ENCODE data around the gene TM4SF18.
A peak's percentile ranks its signal among the peaks of the same experiment; 100 is the strongest.

Gene TM4SF18

GRCh38 chr3:149314807-149315578 lies 18.4 kb downstream of the TM4SF18 start:
- Histone ChIP-seq H2BK120ac (ENCODE audit: insufficient read depth, low read length, poor library complexity) (no peak overlapping the region), H3K4me1 (ENCODE audit: control insufficient read depth in 1 of 2, insufficient read depth in 2 of 2, low read length in 2 of 2) (no peaks in the 10 kb centered on the region), H3K27me3 (ENCODE audit: insufficient read depth, low read length) (no peaks in the 10 kb centered on the region), H3K18ac (ENCODE audit: low read length) (no peak overlapping the region), H2BK5ac (ENCODE audit: low read depth, low read length, poor library complexity) (no peak overlapping the region), H4K91ac (ENCODE audit: low read depth, low read length) (no peak overlapping the region), H2AFZ (ENCODE audit: insufficient read depth, low read length, poor library complexity) (no peak overlapping the region), H4K8ac (ENCODE audit: low read depth, low read length) (no peak overlapping the region), H3K4me3 (ENCODE audit: low read depth, low read length) (no peak overlapping the region), H3K27ac (ENCODE audit: low read depth, low read length) (no peak overlapping the region), H3K79me1 (ENCODE audit: low read length) (no peaks in the 10 kb centered on the region), H3K4me2 (ENCODE audit: low read length) (no peak overlapping the region), H3K14ac (ENCODE audit: low read length) (no peak overlapping the region), H2AK5ac (ENCODE audit: low read length) (no peak overlapping the region), H4K12ac (ENCODE audit: low read depth, low read length) (no peak overlapping the region), H2BK12ac (ENCODE audit: low read length) (no peak overlapping the region), H3K79me2 (ENCODE audit: control insufficient read depth, insufficient read depth, low read length, poor library complexity) (peaks cover 1% of the 10 kb centered on the region), H3K9ac (ENCODE audit: low read length) (no peak overlapping the region), H3K9me3 (ENCODE audit: insufficient read depth, low read depth, low read length) (no peaks in the 10 kb centered on the region), H3K4ac (ENCODE audit: low read depth, low read length) (no peak overlapping the region), H3K36me3 (ENCODE audit: control insufficient read depth in 1 of 2, insufficient read depth in 2 of 2, low read length in 2 of 2) (no peaks in the 10 kb centered on the region), H3K23ac (ENCODE audit: low read length) (no peak overlapping the region)
- no CpG with 5 or more reads among the region's 7 CpGs for WGBS (ENCODE audit: extremely low coverage, insufficient coverage, insufficient read length)
- DNase-seq = no peak

GRCh38 chr3:149313542-149313941 lies 19.9 kb downstream of the TM4SF18 start:
- Histone ChIP-seq H3K4ac (ENCODE audit: low read depth, low read length) (no peak overlapping the region), H2BK5ac (ENCODE audit: low read depth, low read length, poor library complexity) (no peak overlapping the region), H3K23ac (ENCODE audit: low read length) (no peak overlapping the region), H2AK5ac (ENCODE audit: low read length) (no peak overlapping the region), H3K27me3 (ENCODE audit: insufficient read depth, low read length) (no peaks in the 10 kb centered on the region), H3K14ac (ENCODE audit: low read length) (no peak overlapping the region), H3K36me3 (ENCODE audit: control insufficient read depth in 1 of 2, insufficient read depth in 2 of 2, low read length in 2 of 2) (no peaks in the 10 kb centered on the region), H4K8ac (ENCODE audit: low read depth, low read length) (no peak overlapping the region), H4K91ac (ENCODE audit: low read depth, low read length) (no peak overlapping the region), H3K9ac (ENCODE audit: low read length) (no peak overlapping the region), H2BK12ac (ENCODE audit: low read length) (no peak overlapping the region), H3K4me1 (ENCODE audit: control insufficient read depth in 1 of 2, insufficient read depth in 2 of 2, low read length in 2 of 2) (peaks cover 0 to 2% of the 10 kb centered on the region in 2 experiments), H2BK120ac (ENCODE audit: insufficient read depth, low read length, poor library complexity) (no peak overlapping the region), H3K4me2 (ENCODE audit: low read length) (no peak overlapping the region), H3K79me2 (ENCODE audit: control insufficient read depth, insufficient read depth, low read length, poor library complexity) (peaks cover 1% of the 10 kb centered on the region), H4K12ac (ENCODE audit: low read depth, low read length) (no peak overlapping the region), H3K27ac (ENCODE audit: low read depth, low read length) (no peak overlapping the region), H3K4me3 (ENCODE audit: low read depth, low read length) (no peak overlapping the region), H3K9me3 (ENCODE audit: insufficient read depth, low read depth, low read length) (no peaks in the 10 kb centered on the region), H3K18ac (ENCODE audit: low read length) (no peak overlapping the region), H2AFZ (ENCODE audit: insufficient read depth, low read length, poor library complexity) (no peak overlapping the region), H3K79me1 (ENCODE audit: low read length) (no peaks in the 10 kb centered on the region)
- WGBS (ENCODE audit: extremely low coverage, insufficient coverage, insufficient read length) = no CpG with 5 or more reads among the region's 1 CpG
- no peak for DNase-seq

GRCh38 chr3:149310796-149311534 lies 22.5 kb downstream of the TM4SF18 start:
- no peak overlapping the region for H3K14ac ChIP-seq (ENCODE audit: low read length)
- no peak overlapping the region for H3K4me3 ChIP-seq (ENCODE audit: low read depth, low read length)
- peaks cover 1% of the 10 kb centered on the region for H3K79me2 ChIP-seq (ENCODE audit: control insufficient read depth, insufficient read depth, low read length, poor library complexity)
- no peak overlapping the region for H4K8ac ChIP-seq (ENCODE audit: low read depth, low read length)
- H3K79me1 ChIP-seq (ENCODE audit: low read length) = no peaks in the 10 kb centered on the region
- H2BK12ac ChIP-seq (ENCODE audit: low read length) = no peak overlapping the region
- H3K27ac ChIP-seq (ENCODE audit: low read depth, low read length) = no peak overlapping the region
- H4K91ac ChIP-seq (ENCODE audit: low read depth, low read length) = no peak overlapping the region
- no peak overlapping the region for H3K4me2 ChIP-seq (ENCODE audit: low read length)
- H3K4ac ChIP-seq (ENCODE audit: low read depth, low read length) = no peak overlapping the region
- H2AFZ ChIP-seq (ENCODE audit: insufficient read depth, low read length, poor library complexity) = no peak overlapping the region
- no peak for DNase-seq
- H2AK5ac ChIP-seq (ENCODE audit: low read length) = no peak overlapping the region
- no peak overlapping the region for H3K18ac ChIP-seq (ENCODE audit: low read length)
- H3K27me3 ChIP-seq (ENCODE audit: insufficient read depth, low read length) = no peaks in the 10 kb centered on the region
- H3K36me3 ChIP-seq (ENCODE audit: control insufficient read depth in 1 of 2, insufficient read depth in 2 of 2, low read length in 2 of 2) = no peaks in the 10 kb centered on the region
- WGBS (ENCODE audit: extremely low coverage, insufficient coverage, insufficient read length) = no CpG with 5 or more reads among the region's 7 CpGs
- no peaks in the 10 kb centered on the region for H3K9me3 ChIP-seq (ENCODE audit: insufficient read depth, low read depth, low read length)
- peak overlapping the region; percentile 42 for H3K9ac ChIP-seq (ENCODE audit: low read length)
- H2BK5ac ChIP-seq (ENCODE audit: low read depth, low read length, poor library complexity) = no peak overlapping the region
- H3K23ac ChIP-seq (ENCODE audit: low read length) = no peak overlapping the region
- no peak overlapping the region for H2BK120ac ChIP-seq (ENCODE audit: insufficient read depth, low read length, poor library complexity)
- no peak overlapping the region for H4K12ac ChIP-seq (ENCODE audit: low read depth, low read length)
- peaks cover 2% of the 10 kb centered on the region in 2 experiments for H3K4me1 ChIP-seq (ENCODE audit: control insufficient read depth in 1 of 2, insufficient read depth in 2 of 2, low read length in 2 of 2)

GRCh38 chr3:149307435-149307783 lies 26.0 kb downstream of the TM4SF18 start:
- H3K9me3 ChIP-seq (ENCODE audit: insufficient read depth, low read depth, low read length) = no peaks in the 10 kb centered on the region
- DNase-seq = no peak
- no peak overlapping the region for H2BK12ac ChIP-seq (ENCODE audit: low read length)
- H3K4ac ChIP-seq (ENCODE audit: low read depth, low read length) = no peak overlapping the region
- H3K4me1 ChIP-seq (ENCODE audit: control insufficient read depth in 1 of 2, insufficient read depth in 2 of 2, low read length in 2 of 2) = peaks cover 2% of the 10 kb centered on the region in 2 experiments
- H4K8ac ChIP-seq (ENCODE audit: low read depth, low read length) = no peak overlapping the region
- no peak overlapping the region for H2AK5ac ChIP-seq (ENCODE audit: low read length)
- no peak overlapping the region for H2AFZ ChIP-seq (ENCODE audit: insufficient read depth, low read length, poor library complexity)
- H3K9ac ChIP-seq (ENCODE audit: low read length) = no peak overlapping the region
- no peak overlapping the region for H3K14ac ChIP-seq (ENCODE audit: low read length)
- peak overlapping the region; percentile 22 for H4K91ac ChIP-seq (ENCODE audit: low read depth, low read length)
- no peak overlapping the region for H3K18ac ChIP-seq (ENCODE audit: low read length)
- no peak overlapping the region for H3K23ac ChIP-seq (ENCODE audit: low read length)
- no peaks in the 10 kb centered on the region for H3K36me3 ChIP-seq (ENCODE audit: control insufficient read depth in 1 of 2, insufficient read depth in 2 of 2, low read length in 2 of 2)
- H2BK120ac ChIP-seq (ENCODE audit: insufficient read depth, low read length, poor library complexity) = no peak overlapping the region
- no peak overlapping the region for H3K4me2 ChIP-seq (ENCODE audit: low read length)
- H4K12ac ChIP-seq (ENCODE audit: low read depth, low read length) = no peak overlapping the region
- no CpG with 5 or more reads among the region's 1 CpG for WGBS (ENCODE audit: extremely low coverage, insufficient coverage, insufficient read length)
- H2BK5ac ChIP-seq (ENCODE audit: low read depth, low read length, poor library complexity) = no peak overlapping the region
- H3K79me2 ChIP-seq (ENCODE audit: control insufficient read depth, insufficient read depth, low read length, poor library complexity) = peaks cover 1% of the 10 kb centered on the region
- no peaks in the 10 kb centered on the region for H3K27me3 ChIP-seq (ENCODE audit: insufficient read depth, low read length)
- H3K4me3 ChIP-seq (ENCODE audit: low read depth, low read length) = no peak overlapping the region
- no peaks in the 10 kb centered on the region for H3K79me1 ChIP-seq (ENCODE audit: low read length)
- H3K27ac ChIP-seq (ENCODE audit: low read depth, low read length) = no peak overlapping the region

Data from trophoblast cell (in vitro differentiated cells and primary cell).